Cardiac fibroblast (primary cell): ENCODE results near the gene OAF.

Experiments
- DNase-seq, 2 donors: peaks; one replicate each; pipeline versions ENCODE4 v3.0.0 to v3.0.0-alpha.2; 2010; ENCODE audit warnings: low read depth in 2 of 2
- H3K4me3 ChIP-seq, 2 donors: replicated peaks in 1 of 2; 1 replicate in 1 of 2; 2 replicates in 1 of 2; pipeline ENCODE4 v1.5.1; 2011; ENCODE audit warnings: low read depth in 2 of 2, low read length in 2 of 2, mild to moderate bottlenecking in 2 of 2, moderate library complexity in 1 of 2
- TF ChIP-seq, protein P1 (sequence below): IDR thresholded peaks from one replicate; pipeline ENCODE4 v1.5.1; 2011; ENCODE audit warnings: low read depth, mild to moderate bottlenecking, low read length, inconsistent platforms

OAF gene

DNA sequence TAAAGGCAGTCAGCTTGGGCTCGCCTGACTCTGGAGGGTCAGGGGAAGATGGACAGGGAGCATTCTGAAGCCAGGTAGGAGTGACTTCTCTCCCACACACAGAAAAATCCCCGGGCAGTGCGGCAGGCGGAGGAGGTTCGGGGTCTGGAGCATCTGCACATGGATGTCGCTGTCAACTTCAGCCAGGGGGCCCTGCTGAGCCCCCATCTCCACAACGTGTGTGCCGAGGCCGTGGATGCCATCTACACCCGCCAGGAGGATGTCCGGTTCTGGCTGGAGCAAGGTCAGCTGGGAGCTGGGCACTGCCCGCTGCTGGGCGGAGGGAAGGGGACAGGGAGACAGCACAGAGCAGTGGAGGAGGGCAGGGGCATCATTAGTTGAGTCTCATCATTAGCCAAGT, 15.9 kb downstream of the OAF start:
- TF ChIP-seq, protein P1, sequence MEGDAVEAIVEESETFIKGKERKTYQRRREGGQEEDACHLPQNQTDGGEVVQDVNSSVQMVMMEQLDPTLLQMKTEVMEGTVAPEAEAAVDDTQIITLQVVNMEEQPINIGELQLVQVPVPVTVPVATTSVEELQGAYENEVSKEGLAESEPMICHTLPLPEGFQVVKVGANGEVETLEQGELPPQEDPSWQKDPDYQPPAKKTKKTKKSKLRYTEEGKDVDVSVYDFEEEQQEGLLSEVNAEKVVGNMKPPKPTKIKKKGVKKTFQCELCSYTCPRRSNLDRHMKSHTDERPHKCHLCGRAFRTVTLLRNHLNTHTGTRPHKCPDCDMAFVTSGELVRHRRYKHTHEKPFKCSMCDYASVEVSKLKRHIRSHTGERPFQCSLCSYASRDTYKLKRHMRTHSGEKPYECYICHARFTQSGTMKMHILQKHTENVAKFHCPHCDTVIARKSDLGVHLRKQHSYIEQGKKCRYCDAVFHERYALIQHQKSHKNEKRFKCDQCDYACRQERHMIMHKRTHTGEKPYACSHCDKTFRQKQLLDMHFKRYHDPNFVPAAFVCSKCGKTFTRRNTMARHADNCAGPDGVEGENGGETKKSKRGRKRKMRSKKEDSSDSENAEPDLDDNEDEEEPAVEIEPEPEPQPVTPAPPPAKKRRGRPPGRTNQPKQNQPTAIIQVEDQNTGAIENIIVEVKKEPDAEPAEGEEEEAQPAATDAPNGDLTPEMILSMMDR, result no peak
- no peak for DNase-seq
- no peak overlapping the region for H3K4me3 ChIP-seq

DNA sequence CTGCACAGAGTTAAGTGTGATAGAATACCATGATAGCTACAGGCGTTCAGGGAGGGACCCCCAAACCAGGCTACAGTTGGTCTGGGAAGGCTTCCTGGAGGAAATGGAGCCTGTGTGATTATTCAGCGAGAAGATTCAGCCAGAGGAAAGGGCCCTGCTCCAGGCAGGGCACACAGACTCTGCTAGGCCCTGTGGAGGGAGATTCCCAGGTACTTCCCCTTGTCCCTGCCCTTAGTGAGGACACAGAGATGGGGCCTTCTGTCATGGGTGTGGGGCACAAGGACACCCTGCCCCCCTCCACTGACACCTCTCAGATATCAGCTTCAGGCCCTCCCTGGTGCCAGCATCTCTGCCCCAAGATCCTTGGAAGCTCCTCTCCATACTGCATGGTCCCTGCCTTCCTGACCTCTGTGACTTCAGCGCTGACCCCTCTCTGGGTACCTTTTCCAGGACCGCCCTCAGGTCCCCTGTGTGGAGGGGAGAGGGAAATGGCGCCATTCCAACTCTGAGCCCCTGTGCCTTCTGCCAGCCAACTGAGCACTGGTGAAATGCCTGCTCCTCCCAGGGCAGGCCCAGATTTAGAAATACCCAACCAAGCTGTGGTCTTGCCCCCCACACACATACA, 16.5 kb downstream of the OAF start:
- no peak for DNase-seq
- TF ChIP-seq, protein P1, result no peak
- H3K4me3 ChIP-seq, result no peak overlapping the region

DNA sequence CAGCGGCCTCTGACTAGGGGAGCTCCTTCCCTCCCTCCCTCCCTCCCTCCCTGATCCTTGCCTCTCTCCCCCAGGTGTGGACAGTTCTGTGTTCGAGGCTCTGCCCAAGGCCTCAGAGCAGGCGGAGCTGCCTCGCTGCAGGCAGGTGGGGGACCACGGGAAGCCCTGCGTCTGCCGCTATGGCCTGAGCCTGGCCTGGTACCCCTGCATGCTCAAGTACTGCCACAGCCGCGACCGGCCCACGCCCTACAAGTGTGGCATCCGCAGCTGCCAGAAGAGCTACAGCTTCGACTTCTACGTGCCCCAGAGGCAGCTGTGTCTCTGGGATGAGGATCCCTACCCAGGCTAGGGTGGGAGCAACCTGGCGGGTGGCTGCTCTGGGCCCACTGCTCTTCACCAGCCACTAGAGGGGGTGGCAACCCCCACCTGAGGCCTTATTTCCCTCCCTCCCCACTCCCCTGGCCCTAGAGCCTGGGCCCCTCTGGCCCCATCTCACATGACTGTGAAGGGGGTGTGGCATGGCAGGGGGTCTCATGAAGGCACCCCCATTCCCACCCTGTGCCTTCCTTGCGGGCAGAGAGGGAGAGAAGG, 18.1 kb downstream of the OAF start:
- no peak for DNase-seq
- TF ChIP-seq, protein P1, result peak; percentile 17
- no peak overlapping the region for H3K4me3 ChIP-seq

DNA sequence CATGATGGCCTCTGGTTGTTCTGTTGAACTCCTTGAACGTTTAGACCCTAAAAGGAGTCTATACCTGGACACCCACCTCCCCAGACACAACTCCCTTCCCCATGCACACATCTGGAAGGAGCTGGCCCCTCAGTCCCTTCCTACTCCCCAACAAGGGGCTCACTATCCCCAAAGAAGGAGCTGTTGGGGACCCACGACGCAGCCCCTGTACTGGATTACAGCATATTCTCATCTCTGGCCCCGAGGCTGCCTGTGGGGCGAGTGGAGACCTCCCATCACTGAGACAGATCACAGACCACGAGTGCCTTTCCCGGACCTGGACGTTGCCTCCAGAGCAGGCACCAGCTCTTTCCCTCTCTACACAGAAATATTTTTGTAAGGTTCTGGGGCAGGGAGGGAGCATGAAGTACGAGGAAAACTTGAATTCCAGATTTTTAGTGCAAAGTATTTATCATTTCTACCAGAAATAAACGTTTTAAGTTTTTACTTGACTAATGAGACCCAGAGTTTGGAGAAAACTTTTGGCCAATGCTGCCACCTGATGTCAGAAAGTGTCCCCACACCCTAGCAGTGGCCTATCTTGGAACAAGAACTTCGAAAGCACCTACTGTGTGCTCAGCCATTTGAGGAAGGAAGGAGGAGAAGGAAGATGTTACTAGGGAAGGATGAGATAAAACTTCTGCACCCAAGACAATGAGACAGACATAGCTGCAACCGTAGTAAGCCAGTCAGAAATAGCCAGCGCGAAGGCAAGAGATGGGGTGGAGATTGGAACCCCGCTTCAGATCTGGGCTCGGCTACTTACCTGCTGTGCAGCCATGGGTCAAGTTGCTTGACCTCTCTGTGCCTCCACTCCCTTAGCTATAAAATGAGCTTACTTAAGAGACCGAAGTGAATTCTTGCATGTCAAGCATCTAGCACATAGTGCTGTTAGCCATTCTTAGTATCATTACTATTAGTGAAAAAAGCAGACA, 18.9 kb downstream of the OAF start:
- H3K4me3 ChIP-seq, result no peak overlapping the region
- TF ChIP-seq, protein P1, result peak; percentile 62
- peak in 1 of 2 donors; percentile 52 for DNase-seq

DNA sequence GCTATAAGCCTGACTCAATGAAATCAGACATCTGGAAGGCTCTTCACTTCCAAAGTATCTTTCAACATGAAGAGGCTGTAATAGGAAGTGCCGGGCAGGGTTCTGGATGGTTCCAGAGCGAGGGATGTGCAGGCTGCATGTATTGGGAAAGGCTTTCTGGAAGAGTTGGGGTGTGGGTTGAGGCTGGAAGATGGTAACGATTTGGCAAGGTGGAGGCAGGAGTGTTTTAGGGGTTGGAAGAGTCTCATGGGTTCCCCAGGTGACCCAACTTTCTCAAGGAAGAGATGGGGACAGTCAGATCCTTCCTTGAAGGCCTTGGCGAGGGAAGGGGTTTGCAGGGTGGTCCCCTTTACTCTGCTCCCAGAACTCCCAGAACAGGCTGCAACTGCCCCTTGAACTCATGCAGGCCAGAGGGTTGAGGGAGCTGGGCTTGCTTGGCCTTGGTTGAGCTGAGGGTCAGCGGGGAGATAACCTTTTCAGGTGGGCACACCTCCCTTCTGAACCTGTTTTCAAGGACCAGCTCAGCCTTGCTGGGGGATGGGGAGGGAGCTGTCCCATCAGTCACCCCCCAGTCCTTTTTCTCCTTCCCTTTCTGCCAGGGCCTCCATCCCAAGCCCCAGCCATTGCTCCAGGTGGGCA, 19.7 kb downstream of the OAF start:
- TF ChIP-seq, protein P1, result no peak
- H3K4me3 ChIP-seq, result no peak overlapping the region
- no peak for DNase-seq

DNA sequence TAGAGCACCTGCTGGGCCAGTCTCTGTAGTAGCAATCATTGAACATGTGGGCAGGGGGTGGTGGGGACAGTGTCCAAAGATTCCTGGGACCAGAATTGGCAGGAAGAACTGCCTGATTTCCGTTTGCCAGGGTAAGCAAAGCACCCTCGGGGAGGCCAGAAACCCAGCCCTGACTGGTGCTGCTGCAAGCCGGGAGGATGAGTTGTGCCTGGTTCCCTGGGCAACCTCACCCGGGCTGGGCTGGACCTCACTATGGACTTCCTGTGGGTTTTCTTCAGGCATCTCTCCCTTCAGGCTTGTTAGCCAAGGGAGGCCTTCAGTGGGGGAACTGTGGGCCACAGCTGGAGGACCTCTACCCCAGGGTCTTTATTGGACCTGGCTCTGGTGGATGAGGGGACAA, 21.1 kb downstream of the OAF start:
- H3K4me3 ChIP-seq, result no peak overlapping the region
- TF ChIP-seq, protein P1, result no peak
- no peak for DNase-seq
